PFSK-1 (cell line): Measurements from ENCODE around the gene GSG1L. TPM values are rescaled to one million over a fixed set of nuclear protein-coding genes. Genes with fewer than 3 reads are reported as not detected.

Experiments
- FOXP2 ChIP-seq: optimal IDR thresholded peaks from 2 replicates; pipeline ENCODE3; 2011; ENCODE audit warnings: borderline replicate concordance, control low read depth, inconsistent platforms; ENCODE audit not compliant: insufficient read depth; ENCODE audit errors: extremely low read length, extremely low read depth
- POLR2AphosphoS5 ChIP-seq: IDR thresholded peaks from 2 replicates; pipeline ENCODE4 v1.6.1; 2012; ENCODE audit warnings: low read depth, mild to moderate bottlenecking, control low read depth, low read length, moderate library complexity
- SIN3A ChIP-seq: IDR thresholded peaks from 2 replicates; pipeline ENCODE4 v1.6.1; 2012; ENCODE audit warnings: mild to moderate bottlenecking, low read length, moderate library complexity, borderline replicate concordance; ENCODE audit not compliant: insufficient read depth
- TAF1 ChIP-seq: IDR thresholded peaks from 2 replicates; pipeline ENCODE4 v1.6.1; 2012; ENCODE audit warnings: low read length, control low read depth, borderline replicate concordance; ENCODE audit not compliant: insufficient read depth
- polyA plus RNA-seq: library from polyadenylated mRNA; unstranded; fragments of >200 nt; gene quantifications from one replicate; pipeline ENCODE4 v1.2.1, GENCODE V29; 2012; ENCODE audit warnings: low read depth, missing spikeins; ENCODE audit not compliant: insufficient read length
- TF ChIP-seq, protein P1 (sequence below), 2 experiments: IDR thresholded peaks; 2 replicates each; pipeline versions ENCODE4 v1.6.1 to v1.8.0; 2011 to 2012; ENCODE audit warnings: low read depth in 2 of 2, low read length in 2 of 2, control low read depth in 1 of 2, inconsistent platforms in 1 of 2, mild to moderate bottlenecking in 1 of 2, moderate library complexity in 1 of 2; ENCODE audit not compliant: insufficient read depth in 1 of 2

Gene GSG1L
- not detected for polyA plus RNA-seq

DNA sequence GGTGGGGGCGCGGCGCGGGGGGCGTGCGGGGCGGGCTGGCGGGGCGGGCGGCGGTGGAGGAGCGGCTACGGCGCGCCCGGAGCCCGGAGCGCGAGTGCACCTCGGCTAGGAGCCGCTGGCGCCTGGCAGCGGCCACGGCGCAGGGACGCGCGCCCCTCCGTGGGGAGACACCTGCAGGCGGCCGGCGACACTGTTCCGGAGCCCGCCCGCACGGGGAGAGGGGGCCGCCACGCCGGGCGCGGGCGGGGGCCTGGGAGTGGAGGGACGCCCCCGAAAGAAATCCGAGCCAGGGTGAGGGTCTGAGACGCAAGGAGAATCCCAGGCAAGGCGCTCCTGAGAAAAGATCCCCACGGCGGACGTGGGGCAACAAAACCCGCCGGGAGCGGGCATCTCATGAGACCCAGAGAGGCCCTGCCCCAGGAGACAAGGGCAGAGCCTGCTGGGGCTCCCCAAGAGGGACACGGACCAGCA is at the start of gene GSG1L:
Gene GSG1L, minus strand, starts transcription at position 124 of the 471 bp plus-strand sequence. CDS start 290 bp downstream, outside the sequence.
- TF ChIP-seq, protein P1, sequence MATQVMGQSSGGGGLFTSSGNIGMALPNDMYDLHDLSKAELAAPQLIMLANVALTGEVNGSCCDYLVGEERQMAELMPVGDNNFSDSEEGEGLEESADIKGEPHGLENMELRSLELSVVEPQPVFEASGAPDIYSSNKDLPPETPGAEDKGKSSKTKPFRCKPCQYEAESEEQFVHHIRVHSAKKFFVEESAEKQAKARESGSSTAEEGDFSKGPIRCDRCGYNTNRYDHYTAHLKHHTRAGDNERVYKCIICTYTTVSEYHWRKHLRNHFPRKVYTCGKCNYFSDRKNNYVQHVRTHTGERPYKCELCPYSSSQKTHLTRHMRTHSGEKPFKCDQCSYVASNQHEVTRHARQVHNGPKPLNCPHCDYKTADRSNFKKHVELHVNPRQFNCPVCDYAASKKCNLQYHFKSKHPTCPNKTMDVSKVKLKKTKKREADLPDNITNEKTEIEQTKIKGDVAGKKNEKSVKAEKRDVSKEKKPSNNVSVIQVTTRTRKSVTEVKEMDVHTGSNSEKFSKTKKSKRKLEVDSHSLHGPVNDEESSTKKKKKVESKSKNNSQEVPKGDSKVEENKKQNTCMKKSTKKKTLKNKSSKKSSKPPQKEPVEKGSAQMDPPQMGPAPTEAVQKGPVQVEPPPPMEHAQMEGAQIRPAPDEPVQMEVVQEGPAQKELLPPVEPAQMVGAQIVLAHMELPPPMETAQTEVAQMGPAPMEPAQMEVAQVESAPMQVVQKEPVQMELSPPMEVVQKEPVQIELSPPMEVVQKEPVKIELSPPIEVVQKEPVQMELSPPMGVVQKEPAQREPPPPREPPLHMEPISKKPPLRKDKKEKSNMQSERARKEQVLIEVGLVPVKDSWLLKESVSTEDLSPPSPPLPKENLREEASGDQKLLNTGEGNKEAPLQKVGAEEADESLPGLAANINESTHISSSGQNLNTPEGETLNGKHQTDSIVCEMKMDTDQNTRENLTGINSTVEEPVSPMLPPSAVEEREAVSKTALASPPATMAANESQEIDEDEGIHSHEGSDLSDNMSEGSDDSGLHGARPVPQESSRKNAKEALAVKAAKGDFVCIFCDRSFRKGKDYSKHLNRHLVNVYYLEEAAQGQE (IDR thresholded peaks at IDR 0.05; ENCODE audit: insufficient read depth in 1 of 2, low read depth in 2 of 2, low read length in 2 of 2): no peak
- TF ChIP-seq SIN3A: no peak
- no peak for TF ChIP-seq TAF1
- no peak for TF ChIP-seq FOXP2
- TF ChIP-seq POLR2AphosphoS5: no peak

DNA sequence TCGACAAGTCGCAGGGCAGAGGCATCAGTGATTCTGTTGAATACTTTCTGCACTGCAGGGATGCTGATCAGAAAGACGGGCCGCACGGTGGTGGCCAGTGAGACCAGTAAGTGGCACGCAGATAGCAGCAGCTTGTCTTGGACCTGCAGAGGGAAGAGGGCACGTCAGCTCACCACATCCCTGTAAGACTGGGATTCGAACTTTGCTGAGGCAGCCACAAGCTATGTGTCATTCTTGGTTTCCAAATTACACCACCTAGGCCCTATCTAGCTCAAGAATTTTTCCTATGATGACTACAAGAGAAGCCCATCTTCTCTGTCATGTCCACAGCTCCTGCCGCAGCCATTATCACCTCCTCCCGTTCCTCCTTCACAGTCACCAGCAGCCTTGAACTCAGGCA is 49.4 kb upstream of the GSG1L start:
- no peak for TF ChIP-seq FOXP2
- TF ChIP-seq SIN3A: no peak
- TF ChIP-seq TAF1: no peak
- TF ChIP-seq, protein P1 (IDR thresholded peaks at IDR 0.05; ENCODE audit: insufficient read depth in 1 of 2, low read depth in 2 of 2, low read length in 2 of 2): no peak
- no peak for TF ChIP-seq POLR2AphosphoS5

DNA sequence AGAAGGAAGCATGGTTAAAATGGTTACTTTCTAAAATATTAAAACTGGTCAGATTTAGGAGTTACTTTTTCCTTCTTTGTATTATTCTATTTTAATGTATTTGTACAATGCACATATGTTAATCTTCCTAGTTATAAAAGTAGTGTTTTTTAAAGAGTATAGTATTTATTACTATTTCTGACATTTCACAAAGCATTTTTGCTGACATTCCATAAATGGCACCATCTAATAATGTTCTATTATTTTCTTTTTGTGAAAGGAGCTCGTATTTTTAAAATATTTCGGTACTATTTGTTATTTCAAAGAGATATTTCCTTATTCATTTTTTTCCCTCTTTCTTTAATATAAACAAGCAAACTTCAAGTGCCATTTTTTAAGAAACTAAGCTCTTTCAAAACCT is 47.5 kb upstream of the GSG1L start:
- TF ChIP-seq TAF1 (no peak), FOXP2 (no peak), SIN3A (no peak), POLR2AphosphoS5 (no peak)
- TF ChIP-seq, protein P1 (IDR thresholded peaks at IDR 0.05; ENCODE audit: insufficient read depth in 1 of 2, low read depth in 2 of 2, low read length in 2 of 2): no peak

DNA sequence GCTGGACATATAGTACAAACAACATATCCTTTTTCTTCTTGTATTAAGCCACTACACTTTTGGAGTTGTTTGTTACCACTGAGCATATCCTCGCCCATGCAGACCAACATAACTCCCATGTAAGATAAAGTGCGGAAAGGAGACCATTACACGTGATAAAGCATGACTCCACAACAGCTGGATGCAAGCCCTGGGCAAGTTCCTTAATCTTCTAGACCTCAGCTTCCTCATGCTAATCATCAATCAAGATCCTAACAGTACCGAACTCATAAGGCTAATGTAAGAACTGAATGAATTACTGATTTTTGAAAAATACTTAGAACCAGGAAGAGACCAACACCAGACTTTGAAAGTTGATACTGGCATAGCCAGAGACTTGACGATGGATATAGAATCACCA is 47.0 kb upstream of the GSG1L start:
- TF ChIP-seq SIN3A (no peak), FOXP2 (no peak), TAF1 (no peak), POLR2AphosphoS5 (no peak)
- TF ChIP-seq, protein P1 (IDR thresholded peaks at IDR 0.05; ENCODE audit: insufficient read depth in 1 of 2, low read depth in 2 of 2, low read length in 2 of 2): no peak

DNA sequence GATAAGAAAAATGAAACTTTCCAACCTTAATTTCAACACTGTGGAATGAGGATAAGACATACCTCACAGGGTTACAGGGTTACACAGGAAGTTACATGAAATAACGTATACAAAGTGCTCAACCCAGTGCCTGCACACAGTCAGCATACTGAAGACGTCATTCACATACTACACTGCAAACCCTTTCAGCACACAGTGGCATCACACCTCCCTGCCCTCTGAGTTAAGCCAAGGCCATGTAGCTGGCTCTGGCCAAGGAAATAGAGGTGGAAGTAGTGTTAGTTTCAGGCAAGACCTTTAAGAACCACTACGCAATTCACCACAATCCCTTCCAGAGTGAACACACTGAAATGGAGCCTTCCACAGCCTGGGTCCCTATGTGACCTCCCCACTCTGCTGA is 46.6 kb upstream of the GSG1L start:
- no peak for TF ChIP-seq SIN3A
- TF ChIP-seq, protein P1 (IDR thresholded peaks at IDR 0.05; ENCODE audit: insufficient read depth in 1 of 2, low read depth in 2 of 2, low read length in 2 of 2): no peak
- no peak for TF ChIP-seq FOXP2
- no peak for TF ChIP-seq POLR2AphosphoS5
- TF ChIP-seq TAF1: no peak
